HepG2 (cell line): ENCODE measurements around the gene DOCK2.

Experiments
- CTCF ChIP-seq: sonication (generic); formaldehyde crosslinking; IDR thresholded peaks from 2 replicates; pipeline ENCODE4 v1.5.0; 2020; ENCODE audit warnings: mild to moderate bottlenecking, missing genetic modification reagents, moderate library complexity
- EZH2 ChIP-seq: conservative IDR thresholded peaks from 2 replicates; pipeline ENCODE4 v1.6.1; 2012; ENCODE audit warnings: mild to moderate bottlenecking, low read depth, low read length, moderate library complexity
- MNT ChIP-seq: fragments of 450-650 bp; IDR thresholded peaks from 2 replicates; pipeline ENCODE4 v1.6.1; 2016
- NRL ChIP-seq: sonication (generic); formaldehyde crosslinking; IDR thresholded peaks from 2 replicates; pipeline ENCODE4 v1.5.0; 2020; ENCODE audit warnings: missing genetic modification reagents, mild to moderate bottlenecking, moderate library complexity, borderline replicate concordance
- SMAD3 ChIP-seq: sonication (generic); formaldehyde crosslinking; IDR thresholded peaks from 2 replicates; pipeline ENCODE4 v1.4.0; 2020; ENCODE audit warnings: missing genetic modification reagents
- SPEN ChIP-seq: sonication (generic); formaldehyde crosslinking; IDR thresholded peaks from 2 replicates; pipeline ENCODE4 v1.5.1; 2020; ENCODE audit warnings: low read depth, mild to moderate bottlenecking, missing genetic modification reagents
- TBP ChIP-seq: sonication (generic); formaldehyde crosslinking; IDR thresholded peaks from 2 replicates; pipeline ENCODE4 v1.5.0; 2020; ENCODE audit warnings: missing genetic modification reagents
- ZNF543 ChIP-seq: sonication (generic); formaldehyde crosslinking; IDR thresholded peaks from 2 replicates; pipeline ENCODE4 v1.4.0; 2020; ENCODE audit warnings: mild to moderate bottlenecking, missing genetic modification reagents

- TF ChIP-seq EZH2, result no peak
- no peak for TF ChIP-seq CTCF (CRISPR knock-in tag)
- TF ChIP-seq TBP (CRISPR knock-in tag), result no peak
- no peak for TF ChIP-seq ZNF543 (CRISPR knock-in tag)
- no peak for TF ChIP-seq SMAD3 (CRISPR knock-in tag)
- no peak for TF ChIP-seq NRL (CRISPR knock-in tag)
- TF ChIP-seq SPEN, result no peak
- no peak for TF ChIP-seq MNT
Measured at GRCh38 chr5:169911448-169912212, 274.6 kb downstream of the DOCK2 start.
